ENCODE results near the gene RHEB. TPM values are rescaled to one million over a fixed set of nuclear protein-coding genes. Genes with fewer than 3 reads are reported as not detected.
A peak's percentile ranks its signal among the peaks of the same experiment; 100 is the strongest.

Gene RHEB
- total and polyA plus RNA-seq, 2 of the 4 experiments (the other 2 are of a cell fraction), result 19.7 to 67.2 TPM

DNA sequence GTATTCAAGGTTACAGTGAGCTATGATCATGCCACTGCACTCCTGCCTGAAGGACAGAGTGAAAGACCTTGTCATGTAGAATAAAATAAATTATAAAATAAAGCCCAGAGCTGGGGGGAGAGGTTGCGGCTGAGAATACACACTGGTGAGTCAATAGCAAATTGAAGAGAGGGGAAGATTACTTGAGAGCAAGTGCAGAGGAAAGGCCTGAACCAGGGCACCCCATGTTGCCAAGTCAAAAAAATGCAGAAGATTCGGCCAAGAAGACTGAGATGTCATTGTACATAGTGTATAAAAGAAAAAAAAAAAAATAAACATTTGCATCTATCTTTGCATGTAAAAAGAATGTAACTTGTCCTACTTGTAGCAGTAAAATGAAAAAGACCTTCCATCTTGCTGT is 32.5 kb downstream of the RHEB start:
- peaks cover 27% of the 10 kb centered on the region for H3K36me3 ChIP-seq (ENCODE audit: control insufficient read depth, insufficient read depth, low read length)
- no peak overlapping the region for H3K27ac ChIP-seq (ENCODE audit: insufficient read depth, low read length)
- BruUV-seq (replicated peaks), result no TSS peak
- H4K20me1 ChIP-seq (ENCODE audit: insufficient read depth, low read length), result peaks cover 14% of the 10 kb centered on the region; the same call in 1 of the 2 replicates
- no peak overlapping the region for H4K91ac ChIP-seq (ENCODE audit: insufficient read depth, low read depth, low read length)
- H4K8ac ChIP-seq (ENCODE audit: low read depth in 2 of 2, low read length in 2 of 2), result peak overlapping the region in 1 of 2 experiments; percentile 39; a peak in 1 of 4 replicates
- H2AK9ac ChIP-seq (replicated peaks; ENCODE audit: low read depth, low read length, poor library complexity), result no peak overlapping the region
- TF ChIP-seq CEBPB (IDR thresholded peaks at IDR 0.05; ENCODE audit: low read depth, low read length) (no peak), POLR2A (IDR thresholded peaks at IDR 0.05; ENCODE audit: low read depth, low read length) (no peak), MAZ (IDR thresholded peaks at IDR 0.05; ENCODE audit: borderline replicate concordance, low read depth, low read length) (no peak), RAD21 (IDR thresholded peaks at IDR 0.05; ENCODE audit: low read length) (no peak), MXI1 (IDR thresholded peaks at IDR 0.05; ENCODE audit: borderline replicate concordance, low read depth, low read length) (no peak)
- TF ChIP-seq, protein P1, sequence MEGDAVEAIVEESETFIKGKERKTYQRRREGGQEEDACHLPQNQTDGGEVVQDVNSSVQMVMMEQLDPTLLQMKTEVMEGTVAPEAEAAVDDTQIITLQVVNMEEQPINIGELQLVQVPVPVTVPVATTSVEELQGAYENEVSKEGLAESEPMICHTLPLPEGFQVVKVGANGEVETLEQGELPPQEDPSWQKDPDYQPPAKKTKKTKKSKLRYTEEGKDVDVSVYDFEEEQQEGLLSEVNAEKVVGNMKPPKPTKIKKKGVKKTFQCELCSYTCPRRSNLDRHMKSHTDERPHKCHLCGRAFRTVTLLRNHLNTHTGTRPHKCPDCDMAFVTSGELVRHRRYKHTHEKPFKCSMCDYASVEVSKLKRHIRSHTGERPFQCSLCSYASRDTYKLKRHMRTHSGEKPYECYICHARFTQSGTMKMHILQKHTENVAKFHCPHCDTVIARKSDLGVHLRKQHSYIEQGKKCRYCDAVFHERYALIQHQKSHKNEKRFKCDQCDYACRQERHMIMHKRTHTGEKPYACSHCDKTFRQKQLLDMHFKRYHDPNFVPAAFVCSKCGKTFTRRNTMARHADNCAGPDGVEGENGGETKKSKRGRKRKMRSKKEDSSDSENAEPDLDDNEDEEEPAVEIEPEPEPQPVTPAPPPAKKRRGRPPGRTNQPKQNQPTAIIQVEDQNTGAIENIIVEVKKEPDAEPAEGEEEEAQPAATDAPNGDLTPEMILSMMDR (conservative IDR thresholded peaks at IDR 0.05; ENCODE audit: low read depth, low read length), result no peak
- TF ChIP-seq, protein P2, sequence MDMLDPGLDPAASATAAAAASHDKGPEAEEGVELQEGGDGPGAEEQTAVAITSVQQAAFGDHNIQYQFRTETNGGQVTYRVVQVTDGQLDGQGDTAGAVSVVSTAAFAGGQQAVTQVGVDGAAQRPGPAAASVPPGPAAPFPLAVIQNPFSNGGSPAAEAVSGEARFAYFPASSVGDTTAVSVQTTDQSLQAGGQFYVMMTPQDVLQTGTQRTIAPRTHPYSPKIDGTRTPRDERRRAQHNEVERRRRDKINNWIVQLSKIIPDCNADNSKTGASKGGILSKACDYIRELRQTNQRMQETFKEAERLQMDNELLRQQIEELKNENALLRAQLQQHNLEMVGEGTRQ (IDR thresholded peaks at IDR 0.05; ENCODE audit: low read depth, low read length), result no peak
- H2BK120ac ChIP-seq (ENCODE audit: low read depth, low read length), result no peak overlapping the region
- 0 out of 2 replicates have a peak overlapping the region, but pooled peaks have one; percentile 18 for H3K4ac ChIP-seq (ENCODE audit: low read depth, low read length)
- no peak overlapping the region for H2BK20ac ChIP-seq (ENCODE audit: low read depth, low read length)
- H3K4me2 ChIP-seq (ENCODE audit: low read depth, low read length), result no peak overlapping the region
- H3K18ac ChIP-seq (ENCODE audit: low read depth, low read length), result no peak overlapping the region
- H2AK5ac ChIP-seq (ENCODE audit: low read depth, low read length), result no peak overlapping the region
- dilution Hi-C loops (cut with HindIII; ENCODE audit: low sequenced_read_pairs, unreplicated experiment), result no loop called here
- in situ Hi-C loops (cut with MboI; ENCODE audit: low sequenced_read_pairs), result no loop called here
- peaks cover 46 to 84% of the 10 kb centered on the region in 2 experiments for H3K79me1 ChIP-seq (ENCODE audit: low read depth in 1 of 2, low read length in 2 of 2)
- no peaks in the 10 kb centered on the region for H3K9me3 ChIP-seq (ENCODE audit: control insufficient read depth, insufficient read depth, low read length)
- no peak overlapping the region for H2AFZ ChIP-seq (replicated peaks; ENCODE audit: low read length, poor library complexity)
- no peak overlapping the region for H3K23ac ChIP-seq (ENCODE audit: low read depth, low read length)
- no peak overlapping the region for H3K14ac ChIP-seq (replicated peaks; ENCODE audit: low read depth, low read length)
- no peak overlapping the region for H3K4me3 ChIP-seq (ENCODE audit: insufficient read depth, low read depth, low read length)
- no peak overlapping the region for H3K56ac ChIP-seq (ENCODE audit: extremely low read depth, insufficient read depth, low read length)
- ChIA-PET POLR2A (ENCODE audit: unreplicated experiment) (no interaction called here), CTCF (interaction anchor here (0.5 kb wide), 1 partner anchor 31 kb away, joined by 3 read pairs; no protein-coding TSS in a partner anchor)
- intact Hi-C loops (cut with micrococcal nuclease), result loop anchor here (10.0 kb wide), 1 partner anchor 68 kb away; no protein-coding TSS in a partner anchor
- WGBS, 2 experiments (ENCODE audit: extremely low coverage in 2 of 2, insufficient read length in 1 of 2), result no CpG with 5 or more reads among the region's 2 CpGs
- H3K4me1 ChIP-seq (ENCODE audit: control insufficient read depth, insufficient read depth, low read length), result peaks cover 16% of the 10 kb centered on the region
- no peak overlapping the region for H3K9ac ChIP-seq (ENCODE audit: low read depth, low read length)
- H2BK5ac ChIP-seq (ENCODE audit: low read depth, low read length, poor library complexity, severe bottlenecking), result peak overlapping the region; percentile 17
- H3K27me3 ChIP-seq (ENCODE audit: control insufficient read depth, insufficient read depth, low read length), result no peaks in the 10 kb centered on the region
- peaks cover 12% of the 10 kb centered on the region for H3K9me1 ChIP-seq (ENCODE audit: insufficient read depth, low read length)
- no peak overlapping the region for H2BK15ac ChIP-seq (ENCODE audit: low read depth, low read length)
- peak; percentile 30 for DNase-seq
- H4K5ac ChIP-seq (ENCODE audit: low read depth, low read length), result no peak overlapping the region
- no peak for ATAC-seq (ENCODE audit: low read depth)
